GM12878 (cell line): ENCODE data around the gene CELF3. TPM values are rescaled to one million over a fixed set of nuclear protein-coding genes. Genes with fewer than 3 reads are reported as not detected.

Experiments used
- ATAC-seq: fragments of 200-7000 bp; cut with Tn5 transposase; 3 replicates; pipeline ENCODE4 v1.9.1; 2020; ENCODE audit warnings: mild to moderate bottlenecking, moderate library complexity
- BruUV-seq: library from RNA; stranded (reverse); fragments of 400-500 nt; replicated peaks from 2 replicates; lab custom pipeline; 2021; lab: Mats Ljungman, UMichigan
- CTCF ChIA-PET: fragments of 300-600 bp; sonication (Branson Sonifier 250); formaldehyde crosslinking; extraction: SDS; loops from one replicate; lab custom pipeline; 2021; ENCODE audit warnings: inconsistent platforms; lab: Yijun Ruan, JAX
- POLR2A ChIA-PET: fragments of 350-600 bp; formaldehyde crosslinking; extraction: SDS; loops from one replicate; lab custom pipeline; 2021; ENCODE audit warnings: inconsistent platforms; lab: Charles Lee
- RAD21 ChIA-PET: fragments of 300-600 bp; sonication (Branson Sonifier 250); formaldehyde crosslinking; loops from one replicate; lab custom pipeline; 2023; ENCODE audit warnings: antibody characterized with exemption; ENCODE audit not compliant: unreplicated experiment; lab: Charles Lee
- SMC1A ChIA-PET: fragments of 300-600 bp; sonication (Branson Sonifier 250); formaldehyde crosslinking; loops from one replicate; lab custom pipeline; 2023; ENCODE audit not compliant: unreplicated experiment, uncharacterized antibody; lab: Charles Lee
- DNase-seq: peaks from one replicate; pipeline ENCODE4 v3.0.0-alpha.2; 2011; ENCODE audit warnings: low read depth, low spot score
- FAIRE-seq: peaks from 3 replicates; lab custom pipeline; 2011; peaks lifted over from hg19 to GRCh38; lab: Jason Lieb, UNC
- H2AFZ ChIP-seq: 2 replicates; pipeline ENCODE4 v1.6.0; 2011; ENCODE audit warnings: low read depth, low read length, control low read depth; ENCODE audit not compliant: control insufficient read depth
- H3K27ac ChIP-seq: 2 replicates; pipeline ENCODE4 v1.5.1; 2011; ENCODE audit warnings: control low read depth; ENCODE audit not compliant: control insufficient read depth, insufficient read depth
- H3K27me3 ChIP-seq, 2 experiments: replicated peaks in 1 of 2; 2 replicates each; pipeline versions ENCODE4 v1.6.0 to v1.6.1; 2011; ENCODE audit warnings: low read length in 1 of 2; ENCODE audit not compliant: control insufficient read depth in 2 of 2, insufficient read depth in 2 of 2
- H3K36me3 ChIP-seq, 2 experiments: 2 replicates each; pipeline ENCODE4 v1.5.1; 2011; ENCODE audit warnings: low read length in 1 of 2; ENCODE audit not compliant: control insufficient read depth in 2 of 2, insufficient read depth in 2 of 2
- H3K4me1 ChIP-seq: 2 replicates; pipeline ENCODE4 v1.6.1; 2011; ENCODE audit warnings: mild to moderate bottlenecking, low read length, moderate library complexity, mixed read lengths; ENCODE audit not compliant: control insufficient read depth, insufficient read depth
- H3K4me2 ChIP-seq: 2 replicates; pipeline ENCODE4 v1.6.0; 2011; ENCODE audit warnings: control low read depth; ENCODE audit not compliant: control insufficient read depth, insufficient read depth
- H3K4me3 ChIP-seq: fragments of 200-600 bp; sonication (generic); 2 replicates; pipeline ENCODE4 v1.5.1; 2016
- H3K79me2 ChIP-seq: 2 replicates; pipeline ENCODE4 v1.6.0; 2011; ENCODE audit warnings: low read length; ENCODE audit not compliant: control insufficient read depth, insufficient read depth
- H3K9ac ChIP-seq: 2 replicates; pipeline ENCODE4 v1.8.0; 2011; ENCODE audit warnings: low read length, control low read depth, mixed read lengths; ENCODE audit not compliant: control insufficient read depth, insufficient read depth
- H3K9me3 ChIP-seq: replicated peaks from 3 replicates; pipeline ENCODE4 v1.5.1; 2011; ENCODE audit warnings: mild to moderate bottlenecking, low read length; ENCODE audit not compliant: control insufficient read depth, insufficient read depth
- H4K20me1 ChIP-seq: 2 replicates; pipeline ENCODE4 v1.6.0; 2011; ENCODE audit not compliant: control insufficient read depth, insufficient read depth
- HDAC6 ChIP-seq: fragments of 200-600 bp; sonication (generic); IDR thresholded peaks from one replicate; pipeline ENCODE4 v1.8.0; 2017; ENCODE audit warnings: antibody characterized with exemption; ENCODE audit not compliant: unreplicated experiment
- IRF3 ChIP-seq: fragments of 450-650 bp; IDR thresholded peaks from 2 replicates; pipeline ENCODE4 v1.6.1; 2014; ENCODE audit warnings: mild to moderate bottlenecking
- NFXL1 ChIP-seq: fragments of 450-650 bp; IDR thresholded peaks from 2 replicates; pipeline ENCODE4 v1.6.1; 2017; ENCODE audit warnings: antibody characterized with exemption, mild to moderate bottlenecking, borderline replicate concordance
- RBBP5 ChIP-seq: fragments of 200-600 bp; sonication (generic); conservative IDR thresholded peaks from 2 replicates; pipeline ENCODE4 v1.6.1; 2016
- WGBS: methylation state at CpG from one replicate; pipeline ENCODE4 v1.1.6; 2016; ENCODE audit warnings: low lambda C conversion rate; ENCODE audit not compliant: insufficient replicate concordance, insufficient coverage; ENCODE audit errors: missing lambda C conversion rate; 5-methylcytosine and 5-hydroxymethylcytosine counted together
- in situ Hi-C: fragments of 300-500 bp; cut with MboI; formaldehyde crosslinking; loops from 9 replicates; pipeline ENCODE4 v1.14.3; 2018; ENCODE audit warnings: mixed read lengths
- intact Hi-C: fragments of 100-400 bp; cut with micrococcal nuclease; formaldehyde crosslinking; loops from one replicate; pipeline ENCODE4 v1.14.2; 2022; ENCODE audit not compliant: unreplicated experiment
- polyA plus RNA-seq, 11 experiments: library from polyadenylated mRNA; depleted of rRNA in 4 of 11; unstranded in 6 of 11; stranded (reverse) in 5 of 11; fragments of >200 nt; fragmentation: Nextera tagmentation in 4 of 11; fragmentation: Illumina TruSeq in 1 of 11; extraction: Ambion mirVana in 4 of 11; extraction: Trizol in 1 of 11; gene quantifications; 1 replicate in 1 of 11; 2 replicates in 10 of 11; pipeline versions ENCODE4 v1.2.1 to v1.2.3, GENCODE V29; 2011 to 2016; ENCODE audit warnings: inconsistent platforms in 2 of 11, missing spikeins in 2 of 11, low read depth in 1 of 11
- total RNA-seq, 4 experiments: library from RNA; depleted of rRNA in 3 of 4; stranded (reverse); fragments of >200 nt in 3 of 4; fragmentation: Illumina TruSeq in 1 of 4; extraction: Trizol in 1 of 4; gene quantifications; 2 replicates each; pipeline versions ENCODE4 v1.2.1 to v1.2.3, GENCODE V29; 2013 to 2021
- TF ChIP-seq, protein P1 (sequence below), 3 experiments: IDR thresholded peaks in 2 of 3; conservative IDR thresholded peaks in 1 of 3; 2 replicates each; pipeline ENCODE4 v1.5.1; 2011; ENCODE audit warnings: low read depth in 3 of 3, low read length in 3 of 3, mild to moderate bottlenecking in 3 of 3, control low read depth in 2 of 3, moderate library complexity in 2 of 3, inconsistent platforms in 1 of 3, mixed read lengths in 1 of 3; ENCODE audit not compliant: control insufficient read depth in 2 of 3, insufficient read depth in 1 of 3; ENCODE audit errors: extremely low read depth in 1 of 3
- TF ChIP-seq, protein P2 (sequence below): fragments of 450-650 bp; IDR thresholded peaks from 2 replicates; pipeline ENCODE4 v1.6.1; 2017; ENCODE audit warnings: low read depth, mild to moderate bottlenecking, moderate library complexity

Gene CELF3
- total and polyA plus RNA-seq, 10 of the 15 experiments (the other 5 are each of a cell fraction or from before 2014, with no cell fraction given): 0.09 TPM; not detected in 9

- TF ChIP-seq, protein P1, sequence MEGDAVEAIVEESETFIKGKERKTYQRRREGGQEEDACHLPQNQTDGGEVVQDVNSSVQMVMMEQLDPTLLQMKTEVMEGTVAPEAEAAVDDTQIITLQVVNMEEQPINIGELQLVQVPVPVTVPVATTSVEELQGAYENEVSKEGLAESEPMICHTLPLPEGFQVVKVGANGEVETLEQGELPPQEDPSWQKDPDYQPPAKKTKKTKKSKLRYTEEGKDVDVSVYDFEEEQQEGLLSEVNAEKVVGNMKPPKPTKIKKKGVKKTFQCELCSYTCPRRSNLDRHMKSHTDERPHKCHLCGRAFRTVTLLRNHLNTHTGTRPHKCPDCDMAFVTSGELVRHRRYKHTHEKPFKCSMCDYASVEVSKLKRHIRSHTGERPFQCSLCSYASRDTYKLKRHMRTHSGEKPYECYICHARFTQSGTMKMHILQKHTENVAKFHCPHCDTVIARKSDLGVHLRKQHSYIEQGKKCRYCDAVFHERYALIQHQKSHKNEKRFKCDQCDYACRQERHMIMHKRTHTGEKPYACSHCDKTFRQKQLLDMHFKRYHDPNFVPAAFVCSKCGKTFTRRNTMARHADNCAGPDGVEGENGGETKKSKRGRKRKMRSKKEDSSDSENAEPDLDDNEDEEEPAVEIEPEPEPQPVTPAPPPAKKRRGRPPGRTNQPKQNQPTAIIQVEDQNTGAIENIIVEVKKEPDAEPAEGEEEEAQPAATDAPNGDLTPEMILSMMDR (IDR thresholded peaks at IDR 0.05 in 2 of 3, conservative IDR thresholded peaks at IDR 0.05 in 1 of 3; ENCODE audit: control insufficient read depth in 2 of 3, extremely low read depth in 1 of 3, insufficient read depth in 1 of 3, low read depth in 3 of 3, low read length in 3 of 3): peak in 1 of 3 experiments; percentile 27; a peak in 2 of 6 replicates
- no peak for TF ChIP-seq NFXL1
- Histone ChIP-seq H3K27me3 (no peaks in the 10 kb centered on the region), H3K79me2 (no peaks in the 10 kb centered on the region), H3K4me3 (no peak overlapping the region), H3K4me2 (no peak overlapping the region), H3K36me3 (no peaks in the 10 kb centered on the region), H2AFZ (no peak overlapping the region), H3K9ac (no peak overlapping the region), H4K20me1 (no peaks in the 10 kb centered on the region), H3K4me1 (no peaks in the 10 kb centered on the region), H3K9me3 (no peaks in the 10 kb centered on the region), H3K27ac (no peak overlapping the region)
- FAIRE-seq: no peak
- ATAC-seq: peak; percentile 49
- ChIA-PET CTCF (no interaction called here), POLR2A (no interaction called here), SMC1A (interaction anchor here (0.6 kb wide), 1 partner anchor 92 kb away, joined by 3 read pairs; no protein-coding TSS in a partner anchor), RAD21 (interaction anchor here (1.0 to 1.1 kb wide), 2 partner anchors 28 to 29 kb away, joined by 3 read pairs; no protein-coding TSS in a partner anchor)
- no TSS peak for BruUV-seq
- intact Hi-C loops: no loop called here
- 55% methylated on average over 11 of the region's 11 CpGs for WGBS
- DNase-seq: no peak
- in situ Hi-C loops: no loop called here
Observed at GRCh38 chr1:151705753-151706463, 10.7 kb downstream of the CELF3 start.

GRCh38 chr1:151705146-151705545, 11.5 kb downstream of the CELF3 start:
- no TSS peak for BruUV-seq
- Histone ChIP-seq H4K20me1 (no peaks in the 10 kb centered on the region), H3K36me3 (no peaks in the 10 kb centered on the region), H3K9me3 (no peaks in the 10 kb centered on the region), H3K79me2 (no peaks in the 10 kb centered on the region), H3K27me3 (no peaks in the 10 kb centered on the region), H3K4me2 (no peak overlapping the region), H3K4me1 (no peaks in the 10 kb centered on the region), H3K9ac (no peak overlapping the region), H3K27ac (no peak overlapping the region), H2AFZ (no peak overlapping the region)
- no peak for FAIRE-seq
- ChIA-PET RAD21 (interaction anchor here (1.0 to 1.1 kb wide), 2 partner anchors 28 to 30 kb away, joined by 3 read pairs; no protein-coding TSS in a partner anchor), CTCF (no interaction called here), SMC1A (no interaction called here), POLR2A (no interaction called here)
- intact Hi-C loops: no loop called here
- no peak for ATAC-seq
- in situ Hi-C loops: no loop called here
- WGBS: 53% methylated on average over 7 of the region's 7 CpGs
- DNase-seq: no peak
- TF ChIP-seq HDAC6 (no peak), RBBP5 (no peak), IRF3 (no peak)
- TF ChIP-seq, protein P2, sequence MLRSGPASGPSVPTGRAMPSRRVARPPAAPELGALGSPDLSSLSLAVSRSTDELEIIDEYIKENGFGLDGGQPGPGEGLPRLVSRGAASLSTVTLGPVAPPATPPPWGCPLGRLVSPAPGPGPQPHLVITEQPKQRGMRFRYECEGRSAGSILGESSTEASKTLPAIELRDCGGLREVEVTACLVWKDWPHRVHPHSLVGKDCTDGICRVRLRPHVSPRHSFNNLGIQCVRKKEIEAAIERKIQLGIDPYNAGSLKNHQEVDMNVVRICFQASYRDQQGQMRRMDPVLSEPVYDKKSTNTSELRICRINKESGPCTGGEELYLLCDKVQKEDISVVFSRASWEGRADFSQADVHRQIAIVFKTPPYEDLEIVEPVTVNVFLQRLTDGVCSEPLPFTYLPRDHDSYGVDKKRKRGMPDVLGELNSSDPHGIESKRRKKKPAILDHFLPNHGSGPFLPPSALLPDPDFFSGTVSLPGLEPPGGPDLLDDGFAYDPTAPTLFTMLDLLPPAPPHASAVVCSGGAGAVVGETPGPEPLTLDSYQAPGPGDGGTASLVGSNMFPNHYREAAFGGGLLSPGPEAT: no peak
- TF ChIP-seq, all 136 proteins: peak for 0
- no peak overlapping the region for H3K4me3 ChIP-seq
